ENCODE measurements around the gene ZNF850. TPM values are rescaled to one million over a fixed set of nuclear protein-coding genes. Genes with fewer than 3 reads are reported as not detected.

ZNF850 gene
- total and polyA plus RNA-seq, 5 donors from 2014 or later: 0.47 to 1.7 (median 0.72) TPM

- Histone ChIP-seq H3K4me3 (ENCODE audit: low read depth, low read length) (peak overlapping the region; percentile 34), H3K27ac (ENCODE audit: insufficient read depth, low read length, poor library complexity, severe bottlenecking) (no peak overlapping the region), H3K4me1 (ENCODE audit: control insufficient read depth, insufficient read depth, low read length, poor library complexity, severe bottlenecking) (peaks cover 14% of the 10 kb centered on the region), H3K27me3 (ENCODE audit: control insufficient read depth, insufficient read depth, low read length) (no peaks in the 10 kb centered on the region), H3K9me3 (ENCODE audit: control insufficient read depth in 2 of 2, low read length in 2 of 2) (peaks cover 51 to 62% of the 10 kb centered on the region in 2 experiments), H3K36me3 (ENCODE audit: control insufficient read depth, insufficient read depth, low read length) (peaks cover 27% of the 10 kb centered on the region)
- H3K27me3 Mint-ChIP-seq: no peaks in the 10 kb centered on the region
- H3K36me3 Mint-ChIP-seq: peaks cover 58% of the 10 kb centered on the region
- peak overlapping the region; percentile 61 to 79 (median 70) for H3K4me3 Mint-ChIP-seq
- peaks cover 19 to 39% (median 32%) of the 10 kb centered on the region in 4 donors for H3K4me1 Mint-ChIP-seq
- DNase-seq (no peak), ATAC-seq (ENCODE audit: low read depth in 2 of 2) (no peak)
- peak overlapping the region in 2 of 3 donors; percentile 67 to 89 for H3K27ac Mint-ChIP-seq
- peaks cover 9 to 71% (median 40%) of the 10 kb centered on the region in 7 donors for H3K9me3 Mint-ChIP-seq
Measured at GRCh38 chr19:36668646-36669045, 104.0 kb downstream of the ZNF850 start.

GRCh38 chr19:36665832-36666231, 106.8 kb downstream of the ZNF850 start:
- ATAC-seq (ENCODE audit: low read depth in 2 of 2) (no peak), DNase-seq (no peak)
- H3K27me3 Mint-ChIP-seq: no peaks in the 10 kb centered on the region
- peaks cover 10 to 57% (median 32%) of the 10 kb centered on the region in 7 donors for H3K9me3 Mint-ChIP-seq
- H3K36me3 ChIP-seq (ENCODE audit: control insufficient read depth, insufficient read depth, low read length): peaks cover 41% of the 10 kb centered on the region
- H3K4me1 ChIP-seq (ENCODE audit: control insufficient read depth, insufficient read depth, low read length, poor library complexity, severe bottlenecking): peaks cover 14% of the 10 kb centered on the region
- H3K4me1 Mint-ChIP-seq: peaks cover 19 to 39% (median 31%) of the 10 kb centered on the region in 4 donors
- H3K4me3 ChIP-seq (ENCODE audit: low read depth, low read length): peak overlapping the region; percentile 96
- H3K36me3 Mint-ChIP-seq: peaks cover 54% of the 10 kb centered on the region
- H3K27me3 ChIP-seq (ENCODE audit: control insufficient read depth, insufficient read depth, low read length): no peaks in the 10 kb centered on the region
- peak overlapping the region; percentile 27 to 99 (median 59) for H3K27ac Mint-ChIP-seq
- H3K27ac ChIP-seq (ENCODE audit: insufficient read depth, low read length, poor library complexity, severe bottlenecking): peak overlapping the region; percentile 73
- peaks cover 35 to 47% of the 10 kb centered on the region in 2 experiments for H3K9me3 ChIP-seq (ENCODE audit: control insufficient read depth in 2 of 2, low read length in 2 of 2)
- peak overlapping the region; percentile 95 to 100 (median 96) for H3K4me3 Mint-ChIP-seq

Other genes starting within 250 kb of the ZNF850 start
- gene ZNF260, start 244.5 kb downstream of the ZNF850 start, total RNA-seq: 3.2 TPM
- gene ZNF260, start 244.5 kb downstream of the ZNF850 start, polyA plus RNA-seq: 10 to 100 TPM in 2 of 4 donors, 1 to 10 TPM in 2; 5.5 to 11.1 (median 8.3) TPM
- gene ZNF529, start 199.5 kb downstream of the ZNF850 start, total RNA-seq: 31.4 TPM
- gene ZNF529, start 199.5 kb downstream of the ZNF850 start, polyA plus RNA-seq: 1 to 10 TPM; 4.0 to 8.3 (median 5.9) TPM
- gene ZNF382, start 167.5 kb downstream of the ZNF850 start, total RNA-seq: 7.4 TPM
- gene ZNF382, start 167.5 kb downstream of the ZNF850 start, polyA plus RNA-seq: 1 to 10 TPM; 6.7 to 9.0 (median 9.0) TPM
- gene ZNF461, start 106.0 kb downstream of the ZNF850 start, total RNA-seq: 9.4 TPM
- 1 to 10 TPM; 1.9 to 6.7 (median 4.8) TPM for gene ZNF461, start 106.0 kb downstream of the ZNF850 start, polyA plus RNA-seq
- 5.6 TPM for gene ZNF567, start 85.2 kb downstream of the ZNF850 start, total RNA-seq
- 1 to 10 TPM; 6.9 to 9.0 (median 7.8) TPM for gene ZNF567, start 85.2 kb downstream of the ZNF850 start, polyA plus RNA-seq
- gene ZNF790, start 65.6 kb upstream of the ZNF850 start, total RNA-seq: 3.7 TPM
- 1 to 10 TPM; 6.2 to 9.4 (median 8.2) TPM for gene ZNF790, start 65.6 kb upstream of the ZNF850 start, polyA plus RNA-seq
- 9.1 TPM for gene ZNF345, start 78.1 kb upstream of the ZNF850 start, total RNA-seq
- 10 to 100 TPM in 2 of 4 donors, 1 to 10 TPM in 2; 6.8 to 12.9 (median 8.7) TPM for gene ZNF345, start 78.1 kb upstream of the ZNF850 start, polyA plus RNA-seq
- 4.8 TPM for gene ZNF829, start 143.5 kb upstream of the ZNF850 start, total RNA-seq
- gene ZNF829, start 143.5 kb upstream of the ZNF850 start, polyA plus RNA-seq: 1 to 10 TPM; 2.0 to 4.0 (median 2.3) TPM
- gene ZNF568, start 143.5 kb upstream of the ZNF850 start, total RNA-seq: 8.3 TPM
- gene ZNF568, start 143.5 kb upstream of the ZNF850 start, polyA plus RNA-seq: 10 to 100 TPM in 2 of 4 donors, 1 to 10 TPM in 2; 6.7 to 13.3 (median 9.7) TPM